Neural cell (in vitro differentiated cells): Measurements from ENCODE around the gene PLD1.

Experiments
- RAD21 ChIP-seq: fragments of 450-650 bp; conservative IDR thresholded peaks from 2 replicates; pipeline ENCODE4 v1.6.1; 2014; ENCODE audit warnings: antibody characterized with exemption, mild to moderate bottlenecking, moderate library complexity
- TF ChIP-seq, protein P1 (sequence below): fragments of 450-650 bp; IDR thresholded peaks from 2 replicates; pipeline ENCODE4 v1.5.1; 2014; ENCODE audit warnings: antibody characterized with exemption, mild to moderate bottlenecking, moderate library complexity; ENCODE audit not compliant: poor library complexity, severe bottlenecking

DNA sequence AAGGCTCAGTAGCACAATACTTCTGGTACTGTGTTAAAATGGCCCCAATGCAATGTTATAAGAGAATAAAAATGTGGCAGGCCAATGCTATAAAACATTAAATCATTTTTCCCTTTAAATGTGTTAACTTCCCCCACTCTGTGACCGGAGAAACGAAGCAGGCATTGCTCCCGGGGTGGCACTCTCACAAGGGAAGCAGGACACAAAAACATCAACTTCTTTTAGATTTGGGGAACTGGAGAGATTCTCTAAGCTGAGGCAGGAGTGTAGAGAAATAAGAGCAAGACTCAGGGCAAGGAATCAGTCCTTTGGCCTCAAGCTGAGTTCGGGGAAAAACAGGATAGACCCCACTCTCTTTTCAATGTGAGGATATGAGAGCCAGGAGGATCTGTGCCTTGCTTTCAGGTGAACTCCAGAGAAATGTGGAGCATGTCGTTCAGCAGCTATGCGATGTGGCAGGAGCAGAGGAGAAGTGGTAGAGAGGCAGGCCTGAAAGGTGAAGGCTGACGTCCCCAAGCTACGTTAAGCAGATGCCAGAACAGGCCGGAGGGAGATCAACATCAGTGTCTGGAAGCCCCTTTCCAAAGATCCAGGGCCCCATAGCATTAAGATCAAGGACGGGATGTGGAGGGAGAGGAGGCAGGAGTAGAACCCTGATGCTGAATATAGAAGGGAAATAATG lies 160.2 kb downstream of the PLD1 start:
- TF ChIP-seq RAD21 = no peak
- TF ChIP-seq, protein P1, sequence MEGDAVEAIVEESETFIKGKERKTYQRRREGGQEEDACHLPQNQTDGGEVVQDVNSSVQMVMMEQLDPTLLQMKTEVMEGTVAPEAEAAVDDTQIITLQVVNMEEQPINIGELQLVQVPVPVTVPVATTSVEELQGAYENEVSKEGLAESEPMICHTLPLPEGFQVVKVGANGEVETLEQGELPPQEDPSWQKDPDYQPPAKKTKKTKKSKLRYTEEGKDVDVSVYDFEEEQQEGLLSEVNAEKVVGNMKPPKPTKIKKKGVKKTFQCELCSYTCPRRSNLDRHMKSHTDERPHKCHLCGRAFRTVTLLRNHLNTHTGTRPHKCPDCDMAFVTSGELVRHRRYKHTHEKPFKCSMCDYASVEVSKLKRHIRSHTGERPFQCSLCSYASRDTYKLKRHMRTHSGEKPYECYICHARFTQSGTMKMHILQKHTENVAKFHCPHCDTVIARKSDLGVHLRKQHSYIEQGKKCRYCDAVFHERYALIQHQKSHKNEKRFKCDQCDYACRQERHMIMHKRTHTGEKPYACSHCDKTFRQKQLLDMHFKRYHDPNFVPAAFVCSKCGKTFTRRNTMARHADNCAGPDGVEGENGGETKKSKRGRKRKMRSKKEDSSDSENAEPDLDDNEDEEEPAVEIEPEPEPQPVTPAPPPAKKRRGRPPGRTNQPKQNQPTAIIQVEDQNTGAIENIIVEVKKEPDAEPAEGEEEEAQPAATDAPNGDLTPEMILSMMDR = no peak
